ENCODE data around the gene PEX12.

DNA sequence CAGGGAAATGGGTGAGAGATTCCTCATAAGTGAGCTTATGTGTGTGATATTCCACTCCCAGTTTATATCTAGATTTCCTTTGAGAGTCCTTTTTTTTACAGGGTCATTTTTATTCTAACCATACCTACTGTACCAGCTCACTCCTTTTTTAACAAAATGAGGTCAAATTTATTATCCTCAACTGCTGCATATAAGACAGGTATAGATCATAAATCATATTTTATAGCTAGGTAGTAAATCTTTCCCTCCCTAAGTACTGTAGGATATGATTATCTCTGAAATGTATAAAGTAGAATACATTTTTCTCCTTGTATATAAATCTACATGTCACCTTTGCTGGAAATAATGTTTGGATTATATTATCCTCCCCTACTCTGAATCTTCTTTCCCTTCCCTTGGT, 40.3 kb upstream of the PEX12 start:
- TF ChIP-seq CTCF (IDR thresholded peaks at IDR 0.05) (no peak), POLR2A (IDR thresholded peaks at IDR 0.05) (no peak)

Data from Peyer's patch (tissue), 4 donors.